ENCODE measurements around the gene GFOD1.
"Not testable (repeated sequence)": the region's sequence is repeated elsewhere in the genome, so short reads cannot be mapped to it uniquely, and the experiment has no call there.

Gene GFOD1

GRCh38 chr6:13331516-13332348 lies 155.7 kb downstream of the GFOD1 start:
- DNase-seq (ENCODE audit: extremely low read depth in 1 of 2, low read depth in 1 of 2) = no peak

GRCh38 chr6:13328875-13329183 lies 158.6 kb downstream of the GFOD1 start:
- DNase-seq (ENCODE audit: extremely low read depth in 1 of 2, low read depth in 1 of 2) = no peak

- DNase-seq (ENCODE audit: extremely low read depth in 1 of 2, low read depth in 1 of 2) = peak; percentile 84 to 87
These were observed 159.1 kb downstream of the GFOD1 start, which contains the start of gene TBC1D7 for GRCh38 chr6:13328076-13328874. TSS of gene TBC1D7 (minus strand) at chr6:13328537. CDS start at chr6:13326898, 1,639 bp downstream.

GRCh38 chr6:13327691-13328075 lies 159.7 kb downstream of the GFOD1 start:
- no peak for DNase-seq (ENCODE audit: extremely low read depth in 1 of 2, low read depth in 1 of 2)

- not testable (repeated sequence) for DNase-seq (ENCODE audit: extremely low read depth in 1 of 2, low read depth in 1 of 2)
These were observed 161.3 kb downstream of the GFOD1 start for GRCh38 chr6:13326031-13326586.

- no peak for DNase-seq (ENCODE audit: extremely low read depth in 1 of 2, low read depth in 1 of 2)
These were observed 167.4 kb downstream of the GFOD1 start for GRCh38 chr6:13319891-13320564.

GRCh38 chr6:13318821-13319220 lies 168.6 kb downstream of the GFOD1 start:
- DNase-seq (ENCODE audit: extremely low read depth in 1 of 2, low read depth in 1 of 2) = no peak

- no peak for DNase-seq (ENCODE audit: extremely low read depth in 1 of 2, low read depth in 1 of 2)
These were observed 171.5 kb downstream of the GFOD1 start for GRCh38 chr6:13315896-13316295.

- DNase-seq (ENCODE audit: extremely low read depth in 1 of 2, low read depth in 1 of 2) = no peak
These were observed 172.6 kb downstream of the GFOD1 start for GRCh38 chr6:13314806-13315205.

- DNase-seq (ENCODE audit: extremely low read depth in 1 of 2, low read depth in 1 of 2) = no peak
These were observed 176.2 kb downstream of the GFOD1 start for GRCh38 chr6:13311155-13311554.

- DNase-seq (ENCODE audit: extremely low read depth in 1 of 2, low read depth in 1 of 2) = no peak
These were observed 179.1 kb downstream of the GFOD1 start for GRCh38 chr6:13308332-13308731.
